Stimulated activated CD4-positive, alpha-beta T cell treated with anti-CD3 and anti-CD28 coated beads, Interleukin-15, amount 100 ng/mL, for 1 hour (primary cell): Measurements from ENCODE around the gene CHKB.

Experiments used
- DNase-seq, 2 donors: peaks; one replicate each; pipeline ENCODE4 v3.0.0-alpha.2; 2020; ENCODE audit warnings: low read depth in 1 of 2, low spot score in 1 of 2

Gene CHKB

DNA sequence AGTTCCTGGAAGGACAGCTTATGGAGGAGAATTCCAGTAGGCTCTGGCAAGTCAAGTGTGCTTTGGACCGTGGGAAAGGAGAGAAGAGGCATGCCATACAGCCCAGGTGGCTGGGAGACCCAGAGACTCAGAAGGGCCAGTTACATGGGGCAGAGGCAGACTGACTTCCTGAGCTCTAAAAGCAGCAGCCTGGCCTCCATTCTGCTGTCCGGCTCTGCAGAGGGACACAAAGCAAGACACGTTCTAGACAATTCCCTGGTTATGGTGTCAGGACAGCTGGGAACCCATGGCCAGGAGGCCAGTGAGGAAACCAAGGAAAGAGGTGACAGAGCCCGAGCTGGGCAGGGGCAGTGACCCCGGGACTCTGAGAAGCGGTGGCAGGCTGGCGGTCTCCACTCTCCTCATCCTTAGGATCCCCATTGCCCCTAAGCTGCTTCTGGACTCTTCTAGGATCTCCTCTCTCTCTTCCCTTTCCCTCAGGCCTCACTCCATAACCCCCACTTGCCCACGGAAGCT lies 7.2 kb downstream of the CHKB start:
- no peak for DNase-seq

DNA sequence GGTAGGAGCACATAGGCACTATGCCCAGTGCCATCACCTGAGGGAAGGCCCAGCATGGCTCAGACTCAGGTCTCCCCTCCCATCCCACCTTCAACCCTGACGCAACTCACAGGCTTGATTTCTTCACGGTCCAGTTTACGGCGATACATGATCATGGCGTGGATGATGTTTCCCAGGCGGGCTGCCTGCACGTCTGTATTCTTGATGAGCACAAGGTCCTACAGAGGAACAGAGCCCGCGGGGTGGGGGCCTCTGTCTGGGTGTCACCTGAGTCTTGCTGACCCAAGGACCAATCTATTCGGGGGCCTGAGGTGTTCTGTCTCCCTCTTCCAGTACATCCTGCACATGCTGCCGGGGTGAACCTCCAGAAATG lies 8.3 kb downstream of the CHKB start:
- DNase-seq, result no peak

DNA sequence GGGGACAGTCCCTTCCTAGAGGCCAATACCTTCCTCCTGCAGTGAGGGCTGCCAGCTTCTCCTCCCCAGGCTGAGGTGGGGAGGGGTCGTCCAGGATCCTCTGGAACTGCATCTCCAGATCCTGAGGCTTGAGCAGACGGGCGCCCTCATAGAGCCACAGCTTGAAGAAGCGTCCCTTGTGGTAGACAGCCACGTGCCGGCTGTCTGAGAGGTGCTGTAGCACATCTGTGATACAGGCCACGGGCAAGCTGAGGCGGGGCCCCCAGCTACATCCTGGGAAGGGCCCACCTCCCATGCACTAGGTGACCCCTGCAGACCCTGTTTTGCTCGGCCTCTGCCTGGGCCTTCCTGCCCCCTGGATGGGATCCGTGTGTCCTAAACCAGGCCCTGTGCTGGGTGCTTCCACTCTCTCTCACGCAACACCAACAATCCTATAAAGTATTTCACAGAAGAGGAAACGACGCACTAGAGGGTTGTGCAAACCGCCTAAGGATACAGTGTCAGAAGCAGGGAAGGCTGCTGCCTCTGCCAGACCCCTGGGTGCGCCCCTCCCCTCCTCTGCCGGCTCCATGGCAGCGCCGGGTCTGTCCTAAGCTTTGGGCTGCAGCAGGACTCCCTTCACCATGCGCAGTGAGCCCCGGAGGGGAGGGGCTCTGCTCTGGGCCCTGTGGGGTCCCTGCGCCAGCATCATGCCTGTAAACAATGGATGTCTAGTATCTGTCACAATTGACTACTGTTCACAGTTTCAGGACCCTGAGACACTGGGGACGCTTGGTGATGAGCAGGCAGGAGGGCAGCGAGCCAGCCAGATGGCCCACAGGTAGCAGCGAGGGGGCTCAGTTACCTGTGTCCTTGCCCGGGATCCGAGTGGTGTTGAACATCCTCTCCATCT lies 8.9 kb downstream of the CHKB start:
- DNase-seq, result no peak

DNA sequence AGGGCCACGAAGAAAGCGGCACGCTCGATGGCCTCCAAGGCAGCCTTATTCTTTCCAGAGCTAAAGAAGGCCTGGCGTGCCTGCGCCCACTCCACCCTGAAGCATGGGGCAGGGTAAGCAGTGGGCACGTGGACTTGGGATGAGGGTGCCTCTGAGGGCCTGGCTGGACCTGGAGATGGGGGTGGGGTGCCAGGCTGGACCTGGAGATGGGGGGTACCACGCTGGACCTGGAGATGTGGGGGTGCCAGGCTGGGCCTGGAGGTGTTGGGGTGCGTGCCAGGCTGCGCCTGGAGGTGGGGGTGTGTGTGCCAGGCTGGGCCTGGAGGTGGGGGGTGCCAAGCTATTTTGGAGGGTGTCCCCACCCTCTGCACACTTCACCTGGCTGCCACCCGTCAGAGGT lies 9.7 kb downstream of the CHKB start:
- DNase-seq, result no peak

GRCh38 chr22:50571264-50572175 lies 11.1 kb downstream of the CHKB start:
- DNase-seq, result no peak

GRCh38 chr22:50570861-50571260 lies 11.8 kb downstream of the CHKB start:
- DNase-seq, result no peak

DNA sequence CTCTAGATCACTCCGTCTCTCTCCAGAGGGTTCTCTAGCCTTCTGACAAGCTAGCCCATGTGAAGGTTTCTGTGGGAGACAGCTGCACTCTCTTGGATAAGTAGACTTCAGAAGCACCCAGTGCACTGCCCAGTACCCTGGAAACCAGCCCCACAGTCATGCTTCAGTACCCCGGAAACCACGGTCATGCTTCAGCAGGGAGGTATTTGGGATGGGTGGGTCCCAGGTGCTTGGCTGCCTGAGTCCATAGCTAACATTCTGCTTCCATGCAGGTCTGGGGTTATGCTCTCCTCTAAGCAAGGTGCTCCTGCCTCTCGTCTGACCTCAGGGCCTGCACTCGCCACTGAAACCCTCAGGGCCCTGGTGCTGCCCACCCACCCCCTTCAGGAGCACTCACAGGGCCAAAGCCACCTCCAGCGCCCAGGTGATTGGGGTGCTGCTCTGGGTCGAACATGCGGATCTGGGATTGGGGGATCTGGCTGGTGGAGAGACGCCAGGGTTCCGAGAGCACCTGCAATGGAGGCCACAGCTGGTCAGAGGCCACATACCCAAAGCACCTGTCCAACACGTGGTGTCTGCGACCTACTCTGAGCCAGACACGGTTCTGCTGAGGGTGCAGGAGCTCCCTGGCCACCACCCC lies 12.6 kb downstream of the CHKB start:
- DNase-seq, result no peak

GRCh38 chr22:50569041-50569459 lies 13.6 kb downstream of the CHKB start:
- DNase-seq, result no peak

- DNase-seq, result no peak
Observed at GRCh38 chr22:50568626-50569025, 14.0 kb downstream of the CHKB start.

- DNase-seq, result no peak
Observed at GRCh38 chr22:50567721-50568252, 14.9 kb downstream of the CHKB start.

DNA sequence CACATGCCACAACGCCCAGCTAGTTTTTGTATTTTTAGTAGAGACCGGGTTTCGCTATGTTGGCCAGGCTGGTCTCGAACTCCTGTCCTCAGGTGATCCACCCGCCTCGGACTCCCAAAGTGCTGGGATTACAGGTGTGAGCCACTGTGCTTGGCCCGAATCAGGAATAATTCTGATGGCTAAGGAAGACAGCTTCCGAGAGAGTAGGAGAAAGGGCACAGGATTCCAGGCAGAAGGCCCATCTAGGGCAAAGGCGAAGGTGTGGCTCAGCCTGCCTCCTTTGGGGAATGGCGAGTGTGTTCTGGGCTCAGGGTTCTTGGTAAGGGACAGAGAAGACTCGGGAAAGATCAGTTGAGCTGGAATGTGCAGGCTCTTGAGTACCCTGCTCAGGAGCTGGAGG lies 18.4 kb downstream of the CHKB start:
- no peak for DNase-seq

DNA sequence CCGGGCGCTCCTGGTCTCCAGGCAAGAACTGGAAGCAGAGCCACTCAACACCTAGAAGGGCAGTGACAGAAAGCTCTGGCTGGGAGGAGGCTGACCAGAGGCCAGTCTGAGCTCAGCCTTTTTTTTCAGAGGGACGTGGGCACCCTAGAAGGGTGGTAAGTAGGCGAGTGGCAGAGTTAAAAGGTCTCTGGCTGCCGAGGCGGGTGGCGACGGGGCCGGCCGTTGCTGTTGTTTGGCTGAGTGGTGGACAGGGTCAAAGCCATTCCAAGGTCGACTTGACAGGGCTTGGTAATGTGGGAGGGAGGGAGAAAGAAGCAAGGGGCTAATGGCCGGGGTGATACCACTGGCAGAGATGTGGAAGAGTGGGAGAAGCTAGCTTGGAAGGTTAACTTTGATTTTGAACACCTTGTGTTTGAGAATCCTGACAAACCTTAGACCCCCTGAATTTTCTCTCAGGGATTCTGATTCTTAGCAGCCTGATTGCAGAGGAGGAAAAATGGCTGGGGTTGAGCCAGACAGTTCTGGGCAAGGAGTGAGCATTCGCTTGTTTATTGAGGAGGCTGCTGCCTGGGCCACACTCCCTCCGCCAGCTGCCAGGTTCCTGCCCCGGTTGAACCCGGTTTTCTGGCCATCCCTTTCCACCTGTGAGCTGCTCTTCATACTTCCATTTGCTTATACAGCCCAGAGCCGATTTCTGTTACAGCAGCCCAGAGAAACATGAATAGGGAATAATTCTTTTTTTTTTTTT lies 19.1 kb downstream of the CHKB start:
- DNase-seq, result no peak

GRCh38 chr22:50562523-50563412 lies 19.9 kb downstream of the CHKB start, which contains the start of gene SYCE3:
Gene SYCE3 (minus strand): TSS chr22:50562919. CDS start chr22:50556405, 6,514 bp downstream.
- DNase-seq, result peak; percentile 94 to 96

DNA sequence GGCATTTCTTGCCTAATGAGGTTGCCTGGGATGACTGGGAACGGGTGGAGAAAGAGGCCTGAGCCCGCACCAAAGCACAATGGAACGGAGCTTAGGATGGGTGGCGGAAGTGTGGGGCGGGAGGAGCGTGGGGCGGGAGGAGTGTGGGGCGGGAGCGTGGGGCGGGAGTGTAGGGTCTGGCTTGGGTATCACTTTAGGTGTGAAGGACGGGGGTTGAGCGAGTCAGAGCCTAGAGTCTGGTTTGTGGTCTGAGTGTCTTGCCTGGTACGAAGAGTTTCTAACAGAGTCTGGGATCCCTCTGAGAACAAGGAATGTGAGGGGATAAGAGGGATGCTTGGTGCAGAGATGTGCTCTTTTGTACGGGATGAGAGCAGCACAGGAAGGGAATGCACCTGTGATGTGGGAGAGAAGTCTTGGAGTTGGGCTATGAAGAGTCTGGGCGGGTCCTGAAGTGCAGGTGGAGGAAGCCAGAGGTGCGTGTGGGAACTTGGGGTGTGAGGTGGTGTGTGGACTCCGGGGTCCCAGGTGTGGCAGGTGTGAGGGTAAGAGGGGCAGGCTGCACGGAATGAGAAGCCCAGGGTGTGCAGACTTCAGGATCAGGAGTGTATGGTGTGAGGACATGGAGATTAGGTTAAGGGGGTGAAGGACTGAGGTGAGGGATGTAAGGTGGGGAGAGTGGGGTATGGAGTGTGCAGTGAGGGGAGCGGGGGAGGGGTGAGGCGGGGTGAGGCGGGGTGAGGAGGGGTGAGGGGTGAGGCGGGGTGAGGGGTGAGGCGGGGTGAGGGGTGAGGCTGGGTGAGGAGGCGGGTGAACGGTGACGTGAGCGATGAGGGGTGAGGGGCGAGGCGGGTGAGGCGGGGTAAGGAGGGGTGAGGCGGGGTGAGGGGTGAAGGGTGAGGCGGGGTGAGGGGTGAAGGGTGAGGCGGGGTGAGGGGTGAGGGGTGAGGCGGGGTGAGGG lies 21.0 kb downstream of the CHKB start:
- DNase-seq, result no peak

- DNase-seq, result no peak
Observed at GRCh38 chr22:50560034-50560433, 22.6 kb downstream of the CHKB start.

- no peak for DNase-seq
Observed at GRCh38 chr22:50556703-50557102, 25.9 kb downstream of the CHKB start.

DNA sequence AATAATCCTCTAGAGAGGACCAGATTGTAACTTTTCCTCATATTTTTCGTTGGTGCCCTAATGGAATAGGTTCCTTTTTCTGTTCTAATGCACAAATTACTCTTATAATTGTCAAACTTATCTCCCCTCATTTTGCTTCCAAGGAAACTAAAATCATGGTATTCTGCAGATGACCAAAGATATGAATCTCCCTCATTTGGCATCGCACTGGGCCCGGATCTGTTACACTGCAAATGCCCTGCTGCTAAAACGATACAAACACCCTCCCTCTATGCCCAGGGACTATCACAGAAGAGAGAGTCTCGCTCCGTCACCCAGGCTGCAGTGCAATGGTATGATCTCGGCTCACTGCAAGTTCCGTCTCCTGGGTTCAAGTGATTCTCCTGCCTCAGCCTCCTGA lies 29.3 kb downstream of the CHKB start:
- no peak for DNase-seq

DNA sequence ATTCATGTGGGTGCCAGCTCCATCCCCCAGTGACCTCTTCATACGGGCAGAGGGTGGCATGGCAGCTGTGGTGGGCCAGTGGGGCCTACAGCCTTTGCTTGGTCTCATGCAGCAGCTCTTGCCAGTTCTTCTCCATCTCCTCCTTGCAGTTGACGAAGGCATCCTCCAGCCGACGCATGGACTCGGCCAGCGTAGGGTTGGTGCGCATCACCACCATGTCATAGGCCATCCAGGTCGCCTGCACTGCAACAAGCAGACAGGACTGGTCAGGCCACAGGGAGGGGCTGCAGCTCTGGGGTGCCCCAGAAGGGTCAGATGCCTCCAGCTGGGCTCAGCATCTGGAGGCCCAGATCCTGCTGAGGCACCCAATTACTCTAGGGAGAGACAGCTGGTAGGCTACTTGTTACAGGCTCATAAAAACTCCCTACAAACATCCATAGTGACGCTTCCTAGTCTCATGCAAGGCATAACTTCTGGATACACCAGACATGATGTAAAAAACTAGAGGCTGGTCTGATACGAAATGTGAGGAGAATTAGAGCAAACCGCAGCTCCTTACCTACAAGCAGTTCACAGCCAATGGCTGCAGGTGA lies 31.4 kb downstream of the CHKB start:
- no peak for DNase-seq
